ENCODE results near the gene WSB1.

DNA sequence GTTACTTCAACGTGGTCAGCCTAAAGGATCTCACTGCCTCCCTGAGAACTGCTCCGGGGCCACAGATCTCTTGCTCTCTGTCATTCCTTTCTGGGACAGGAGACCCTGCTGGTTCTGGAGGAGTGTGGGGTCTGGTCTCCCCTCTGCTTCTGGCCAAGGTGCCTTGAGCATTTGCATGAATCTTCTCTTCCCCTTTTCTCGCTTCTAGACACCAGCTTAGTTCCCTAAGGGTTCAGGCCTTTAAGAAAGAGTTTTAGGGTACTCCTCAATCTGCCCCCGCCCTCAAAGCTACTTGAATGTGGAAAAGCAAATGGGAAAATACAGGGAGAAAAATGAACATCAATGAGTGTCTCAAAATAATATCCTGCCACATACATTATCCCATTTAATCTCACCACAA lies 48.1 kb downstream of the WSB1 start:
- TF ChIP-seq CTCF (tag by site-specific recombination; IDR thresholded peaks at IDR 0.05) (no peak), ZNF48 (tag by site-specific recombination; IDR thresholded peaks at IDR 0.05) (no peak), ZNF114 (tag by site-specific recombination; IDR thresholded peaks at IDR 0.05) (no peak), ZNF138 (tag by site-specific recombination; IDR thresholded peaks at IDR 0.05; ENCODE audit: borderline replicate concordance) (no peak), ZNF239 (tag by site-specific recombination; IDR thresholded peaks at IDR 0.05) (no peak), ZBTB49 (tag by site-specific recombination; IDR thresholded peaks at IDR 0.05; ENCODE audit: low read depth) (no peak), ZNF785 (tag by site-specific recombination; IDR thresholded peaks at IDR 0.05) (no peak)
- TF ChIP-seq, protein P1, sequence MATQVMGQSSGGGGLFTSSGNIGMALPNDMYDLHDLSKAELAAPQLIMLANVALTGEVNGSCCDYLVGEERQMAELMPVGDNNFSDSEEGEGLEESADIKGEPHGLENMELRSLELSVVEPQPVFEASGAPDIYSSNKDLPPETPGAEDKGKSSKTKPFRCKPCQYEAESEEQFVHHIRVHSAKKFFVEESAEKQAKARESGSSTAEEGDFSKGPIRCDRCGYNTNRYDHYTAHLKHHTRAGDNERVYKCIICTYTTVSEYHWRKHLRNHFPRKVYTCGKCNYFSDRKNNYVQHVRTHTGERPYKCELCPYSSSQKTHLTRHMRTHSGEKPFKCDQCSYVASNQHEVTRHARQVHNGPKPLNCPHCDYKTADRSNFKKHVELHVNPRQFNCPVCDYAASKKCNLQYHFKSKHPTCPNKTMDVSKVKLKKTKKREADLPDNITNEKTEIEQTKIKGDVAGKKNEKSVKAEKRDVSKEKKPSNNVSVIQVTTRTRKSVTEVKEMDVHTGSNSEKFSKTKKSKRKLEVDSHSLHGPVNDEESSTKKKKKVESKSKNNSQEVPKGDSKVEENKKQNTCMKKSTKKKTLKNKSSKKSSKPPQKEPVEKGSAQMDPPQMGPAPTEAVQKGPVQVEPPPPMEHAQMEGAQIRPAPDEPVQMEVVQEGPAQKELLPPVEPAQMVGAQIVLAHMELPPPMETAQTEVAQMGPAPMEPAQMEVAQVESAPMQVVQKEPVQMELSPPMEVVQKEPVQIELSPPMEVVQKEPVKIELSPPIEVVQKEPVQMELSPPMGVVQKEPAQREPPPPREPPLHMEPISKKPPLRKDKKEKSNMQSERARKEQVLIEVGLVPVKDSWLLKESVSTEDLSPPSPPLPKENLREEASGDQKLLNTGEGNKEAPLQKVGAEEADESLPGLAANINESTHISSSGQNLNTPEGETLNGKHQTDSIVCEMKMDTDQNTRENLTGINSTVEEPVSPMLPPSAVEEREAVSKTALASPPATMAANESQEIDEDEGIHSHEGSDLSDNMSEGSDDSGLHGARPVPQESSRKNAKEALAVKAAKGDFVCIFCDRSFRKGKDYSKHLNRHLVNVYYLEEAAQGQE (tag by site-specific recombination; IDR thresholded peaks at IDR 0.05), result no peak
- TF ChIP-seq, protein P2, sequence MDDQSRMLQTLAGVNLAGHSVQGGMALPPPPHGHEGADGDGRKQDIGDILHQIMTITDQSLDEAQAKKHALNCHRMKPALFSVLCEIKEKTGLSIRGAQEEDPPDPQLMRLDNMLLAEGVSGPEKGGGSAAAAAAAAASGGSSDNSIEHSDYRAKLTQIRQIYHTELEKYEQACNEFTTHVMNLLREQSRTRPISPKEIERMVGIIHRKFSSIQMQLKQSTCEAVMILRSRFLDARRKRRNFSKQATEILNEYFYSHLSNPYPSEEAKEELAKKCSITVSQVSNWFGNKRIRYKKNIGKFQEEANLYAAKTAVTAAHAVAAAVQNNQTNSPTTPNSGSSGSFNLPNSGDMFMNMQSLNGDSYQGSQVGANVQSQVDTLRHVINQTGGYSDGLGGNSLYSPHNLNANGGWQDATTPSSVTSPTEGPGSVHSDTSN (CRISPR knock-in tag; IDR thresholded peaks at IDR 0.05), result no peak

All from HEK293 (cell line).